Hematopoietic multipotent progenitor cell (in vitro differentiated cells): ENCODE measurements around the gene CARHSP1. TPM values are rescaled to one million over a fixed set of nuclear protein-coding genes. Genes with fewer than 3 reads are reported as not detected.
"Not testable (repeated sequence)": the region's sequence is repeated elsewhere in the genome, so short reads cannot be mapped to it uniquely, and the experiment has no call there.

Experiments
- DNase-seq, 3 donors: peaks; one replicate each; pipeline ENCODE4 v3.0.0-alpha.2; 2011 to 2015; ENCODE audit warnings: low read depth in 2 of 3, low spot score in 2 of 3
- total RNA-seq: library from RNA; depleted of rRNA; stranded (reverse); fragments of >200 nt; gene quantifications from one replicate; pipeline ENCODE4 v1.2.3, GENCODE V29; 2012

Gene CARHSP1
- total RNA-seq, 1 donor, result 63.6 TPM

GRCh38 chr16:8893976-8894690, 25.3 kb upstream of the CARHSP1 start:
- no peak for DNase-seq

- no peak for DNase-seq
Observed at GRCh38 chr16:8893426-8893825, 24.6 kb upstream of the CARHSP1 start.

- no peak for DNase-seq
Observed at GRCh38 chr16:8892101-8892575, 23.3 kb upstream of the CARHSP1 start.

DNA sequence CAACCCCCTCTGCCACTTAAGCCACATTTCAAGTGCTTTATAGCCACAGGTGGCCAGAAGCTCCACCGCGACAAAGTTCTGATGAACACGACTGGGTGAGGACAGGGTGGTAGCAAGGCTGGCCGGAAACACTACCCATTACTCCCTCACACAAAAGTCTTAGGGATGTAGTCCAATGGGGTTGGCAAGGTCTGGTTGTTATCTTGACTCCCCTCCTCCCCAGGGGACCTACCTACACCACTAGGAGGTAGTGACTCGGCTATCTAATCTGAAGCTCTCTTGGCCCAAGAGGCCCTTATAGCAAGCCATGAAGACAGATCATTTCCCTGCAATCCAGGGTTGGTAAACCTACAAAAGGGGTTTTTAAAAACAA, 21.7 kb upstream of the CARHSP1 start:
- no peak for DNase-seq

GRCh38 chr16:8889893-8890548, 21.2 kb upstream of the CARHSP1 start:
- DNase-seq, result no peak

- no peak for DNase-seq
Observed at GRCh38 chr16:8888951-8889892, 20.4 kb upstream of the CARHSP1 start.

GRCh38 chr16:8887952-8888560, 19.2 kb upstream of the CARHSP1 start:
- DNase-seq, result no peak

DNA sequence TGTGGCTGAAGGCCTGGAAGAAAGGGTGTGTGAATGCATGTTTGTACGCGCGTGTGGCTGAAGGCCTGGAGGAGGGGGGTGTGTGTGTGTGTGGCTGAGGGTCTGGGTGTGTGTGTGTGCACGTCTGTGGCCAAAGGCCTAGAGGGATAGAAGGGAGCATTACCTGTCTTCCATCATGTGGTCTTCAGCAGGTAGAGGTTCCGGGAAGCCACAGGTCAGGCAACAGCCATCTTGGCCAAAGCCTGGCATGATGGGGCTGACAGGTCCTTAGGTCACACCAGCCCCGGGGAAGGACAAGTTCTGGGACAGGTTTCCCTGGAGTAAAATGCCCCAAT, 18.6 kb upstream of the CARHSP1 start:
- DNase-seq, result no peak

GRCh38 chr16:8886593-8887430, 18.0 kb upstream of the CARHSP1 start:
- DNase-seq, result no peak

DNA sequence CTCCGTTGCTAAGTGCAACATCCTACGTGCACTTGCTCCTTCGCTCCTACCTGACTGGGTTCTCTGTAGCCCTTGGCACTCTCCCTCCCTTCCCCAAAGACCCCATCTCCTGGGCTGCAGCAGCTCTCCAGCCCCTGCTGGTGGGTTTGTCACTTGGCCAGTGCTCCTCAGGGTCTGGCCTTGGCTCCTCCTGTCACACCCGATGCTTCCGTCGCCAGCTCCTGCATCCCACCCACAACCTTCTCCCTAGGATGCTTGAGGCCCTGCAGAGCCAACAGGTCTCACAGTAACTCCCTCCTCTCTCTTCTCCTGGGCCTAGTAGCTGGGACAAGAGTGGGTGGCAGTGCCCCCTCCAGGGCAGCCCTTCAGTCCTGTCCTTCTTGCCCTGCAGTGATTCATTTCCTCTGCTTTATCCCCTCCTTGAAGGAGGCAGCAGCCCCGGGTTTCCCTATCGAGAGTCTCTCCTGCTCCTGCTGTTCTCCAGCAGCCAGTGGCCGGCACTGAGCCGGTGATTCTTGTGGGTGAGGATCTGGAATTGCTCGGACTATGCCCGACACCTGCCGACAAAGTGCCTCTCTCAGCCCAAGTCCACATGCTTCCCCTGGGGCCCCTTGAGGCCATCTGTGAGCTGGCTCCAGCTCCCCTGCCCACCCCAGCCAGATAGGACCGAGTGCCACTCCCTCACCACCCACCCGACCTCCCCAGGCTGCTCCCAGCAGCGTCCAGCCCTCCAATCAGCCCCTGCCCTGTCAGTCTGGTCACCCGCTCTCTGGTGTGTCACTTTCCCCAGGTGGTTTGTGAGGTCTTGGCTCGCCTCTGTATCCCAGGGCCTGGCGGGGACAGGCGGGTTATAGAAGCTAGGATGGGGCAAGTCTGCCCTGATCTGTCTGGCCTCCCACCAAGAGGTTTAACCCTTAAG, 17.1 kb upstream of the CARHSP1 start:
- DNase-seq, result no peak

- DNase-seq, result no peak
Observed at GRCh38 chr16:8882725-8883377, 14.0 kb upstream of the CARHSP1 start.

DNA sequence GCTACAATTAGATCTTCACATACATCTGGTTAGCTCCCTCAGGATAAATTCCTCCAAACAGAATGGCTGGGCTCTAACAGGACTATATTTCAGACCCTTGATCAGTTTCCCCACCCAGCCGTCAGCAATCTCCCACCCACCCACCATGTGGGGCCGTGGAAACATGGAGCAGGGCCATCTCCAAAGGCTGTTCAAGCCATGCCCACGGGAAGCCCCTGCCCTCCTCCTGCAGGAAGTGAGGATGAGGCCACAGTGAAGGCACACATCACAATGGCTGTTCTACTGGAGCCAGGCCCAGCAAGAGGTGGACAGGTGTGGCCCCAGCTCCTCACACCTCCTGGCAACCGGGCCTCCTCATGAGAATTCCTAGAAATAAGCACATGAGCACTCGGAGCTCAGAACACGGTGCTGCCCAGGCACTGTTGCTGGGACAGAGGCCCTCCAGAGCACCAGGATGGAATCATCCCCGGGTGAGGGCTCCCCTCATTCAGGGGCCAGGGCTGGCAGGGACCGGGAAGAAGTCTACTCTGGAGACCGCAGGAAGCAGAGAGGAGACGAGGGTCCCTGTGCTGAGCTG, 13.3 kb upstream of the CARHSP1 start, which contains the start of gene LITAFD:
LITAFD (plus strand) TSS at position 311 of the 577 bp plus-strand sequence. CDS start 2,005 bp downstream, outside the sequence.
- no peak for DNase-seq

- DNase-seq, result no peak
Observed at GRCh38 chr16:8880839-8881510, 12.2 kb upstream of the CARHSP1 start.

GRCh38 chr16:8878523-8878911, 9.7 kb upstream of the CARHSP1 start:
- no peak for DNase-seq

DNA sequence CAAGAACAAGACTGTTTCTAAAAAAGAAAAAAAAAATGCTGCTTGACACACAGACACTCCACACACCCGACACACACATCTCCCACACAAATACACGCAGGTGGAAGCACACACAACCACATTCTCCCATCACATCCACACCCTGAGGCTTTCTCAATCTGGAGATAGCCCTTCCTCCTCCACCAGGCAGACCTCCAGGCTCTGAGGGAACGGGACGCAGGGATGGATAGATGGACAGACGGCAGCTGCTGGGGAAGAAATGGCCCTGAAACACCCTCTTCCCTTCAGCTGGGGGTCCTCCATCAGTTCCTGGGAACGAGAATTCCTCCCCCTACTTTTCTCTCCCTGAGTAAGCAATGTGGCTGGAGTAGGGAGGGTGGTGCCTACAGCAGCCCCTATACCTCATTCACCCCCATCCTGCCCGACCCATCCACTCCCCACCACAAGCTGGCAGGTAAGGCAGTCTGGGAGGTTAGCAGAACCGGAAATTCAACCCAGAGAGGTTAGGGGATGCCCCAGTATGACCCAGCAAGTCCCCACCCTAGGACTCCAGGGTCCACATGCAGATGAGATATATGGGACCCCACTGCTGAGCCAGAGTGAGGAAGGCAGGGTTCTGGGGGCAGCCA, 9.2 kb upstream of the CARHSP1 start:
- no peak for DNase-seq

- not testable (repeated sequence) for DNase-seq
Observed at GRCh38 chr16:8875317-8875716, 6.5 kb upstream of the CARHSP1 start.

DNA sequence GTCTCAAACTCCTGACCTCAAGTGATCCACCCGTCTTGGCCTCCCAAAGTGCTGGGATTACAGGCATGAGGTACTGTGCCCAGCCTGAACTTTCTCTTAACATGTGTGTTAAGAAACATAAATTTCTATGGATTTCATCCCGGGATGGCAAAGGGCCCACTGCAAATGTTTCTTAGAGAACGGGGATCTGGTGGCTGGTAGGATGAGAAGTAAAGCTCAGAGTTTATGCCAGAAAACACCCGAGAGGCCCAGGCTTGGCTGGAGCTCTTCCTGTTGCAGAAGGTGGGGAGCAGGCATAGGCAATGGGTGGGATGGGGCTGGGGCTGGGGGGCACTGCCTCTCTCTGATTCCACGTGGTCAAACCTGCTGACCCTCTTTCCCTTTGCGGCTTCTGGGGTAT, 5.6 kb upstream of the CARHSP1 start:
- DNase-seq, result no peak
